Panc1 (cell line): ENCODE measurements around the gene MAGI2. TPM values are rescaled to one million over a fixed set of nuclear protein-coding genes. Genes with fewer than 3 reads are reported as not detected.

Source experiments
- ATAC-seq: fragments of 200-7000 bp; cut with Tn5 transposase; 2 replicates; pipeline ENCODE4 v1.9.1; 2020; ENCODE audit warnings: mild to moderate bottlenecking, moderate library complexity
- BruUV-seq: library from RNA; stranded (reverse); fragments of 400-500 nt; replicated peaks from 2 replicates; lab custom pipeline; 2021; lab: Mats Ljungman, UMichigan
- CTCF ChIA-PET: fragments of 300-600 bp; sonication (Branson Sonifier 250); formaldehyde crosslinking; loops from one replicate; lab custom pipeline; 2022; ENCODE audit warnings: antibody characterized with exemption; lab: Charles Lee
- POLR2A ChIA-PET: fragments of 300-600 bp; sonication (Branson Sonifier 250); formaldehyde crosslinking; loops from one replicate; lab custom pipeline; 2022; ENCODE audit warnings: antibody characterized with exemption; lab: Charles Lee
- DNase-seq: peaks from one replicate; pipeline ENCODE4 v3.0.0-alpha.2; 2010; ENCODE audit warnings: low read depth, low spot score
- H3K27ac ChIP-seq: 2 replicates; pipeline ENCODE4 v1.5.1; 2011; ENCODE audit warnings: mild to moderate bottlenecking, low read length, inconsistent platforms
- H3K27me3 ChIP-seq: fragments of 200-500 bp; sonication (Bioruptor generic); 2 replicates; pipeline ENCODE4 v1.6.0; 2014; ENCODE audit warnings: low read length, inconsistent platforms; ENCODE audit not compliant: control insufficient read depth, insufficient read depth
- H3K36me3 ChIP-seq: fragments of 200-500 bp; sonication (Bioruptor generic); 2 replicates; pipeline ENCODE4 v1.5.1; 2014; ENCODE audit warnings: inconsistent platforms, mild to moderate bottlenecking, low read length, moderate library complexity; ENCODE audit not compliant: control insufficient read depth, insufficient read depth
- H3K4me1 ChIP-seq: 2 replicates; pipeline ENCODE4 v1.5.1; 2011; ENCODE audit warnings: inconsistent platforms, mild to moderate bottlenecking, low read length, moderate library complexity; ENCODE audit not compliant: control insufficient read depth, insufficient read depth
- H3K4me3 ChIP-seq, 2 experiments: 2 replicates each; pipeline ENCODE4 v1.5.1; 2011 to 2012; ENCODE audit warnings: low read depth in 2 of 2, low read length in 2 of 2, mild to moderate bottlenecking in 2 of 2, inconsistent platforms in 1 of 2, moderate library complexity in 1 of 2
- H3K9me3 ChIP-seq: fragments of 200-500 bp; sonication (Bioruptor generic); 2 replicates; pipeline ENCODE4 v1.5.1; 2014; ENCODE audit warnings: low read depth, mild to moderate bottlenecking, inconsistent platforms, low read length, moderate library complexity; ENCODE audit not compliant: control insufficient read depth, insufficient read depth
- CTCF ChIP-seq: fragments of 450-650 bp; IDR thresholded peaks from 2 replicates; pipeline ENCODE4 v1.5.1; 2017; ENCODE audit warnings: mild to moderate bottlenecking
- POLR2AphosphoS5 ChIP-seq: IDR thresholded peaks from 2 replicates; pipeline ENCODE4 v1.6.1; 2012; ENCODE audit warnings: mild to moderate bottlenecking, low read depth, low read length, moderate library complexity
- in situ Hi-C: cut with HindIII; loops from 2 replicates; pipeline ENCODE4 v1.10.0; 2016; ENCODE audit warnings: low sequenced_read_pairs, low pct_unique_long_range_greater_than_20kb
- intact Hi-C: fragments of 100-400 bp; cut with micrococcal nuclease; formaldehyde crosslinking; loops from one replicate; pipeline ENCODE4 v1.10.0; 2022; ENCODE audit not compliant: unreplicated experiment
- total RNA-seq: library from RNA; stranded (reverse); gene quantifications from one replicate; pipeline ENCODE4 v1.2.1, GENCODE V29; 2021; ENCODE audit not compliant: unreplicated experiment
- TF ChIP-seq, protein P1 (sequence below), 2 experiments: IDR thresholded peaks; 2 replicates each; pipeline ENCODE4 v1.6.1; 2011 to 2012; ENCODE audit warnings: low read depth in 2 of 2, control low read depth in 1 of 2, low read length in 1 of 2, mild to moderate bottlenecking in 1 of 2, moderate library complexity in 1 of 2; ENCODE audit not compliant: insufficient read depth in 1 of 2

The MAGI2 gene
- total RNA-seq, 1 experiment from 2014 or later, result 5.4 TPM

DNA sequence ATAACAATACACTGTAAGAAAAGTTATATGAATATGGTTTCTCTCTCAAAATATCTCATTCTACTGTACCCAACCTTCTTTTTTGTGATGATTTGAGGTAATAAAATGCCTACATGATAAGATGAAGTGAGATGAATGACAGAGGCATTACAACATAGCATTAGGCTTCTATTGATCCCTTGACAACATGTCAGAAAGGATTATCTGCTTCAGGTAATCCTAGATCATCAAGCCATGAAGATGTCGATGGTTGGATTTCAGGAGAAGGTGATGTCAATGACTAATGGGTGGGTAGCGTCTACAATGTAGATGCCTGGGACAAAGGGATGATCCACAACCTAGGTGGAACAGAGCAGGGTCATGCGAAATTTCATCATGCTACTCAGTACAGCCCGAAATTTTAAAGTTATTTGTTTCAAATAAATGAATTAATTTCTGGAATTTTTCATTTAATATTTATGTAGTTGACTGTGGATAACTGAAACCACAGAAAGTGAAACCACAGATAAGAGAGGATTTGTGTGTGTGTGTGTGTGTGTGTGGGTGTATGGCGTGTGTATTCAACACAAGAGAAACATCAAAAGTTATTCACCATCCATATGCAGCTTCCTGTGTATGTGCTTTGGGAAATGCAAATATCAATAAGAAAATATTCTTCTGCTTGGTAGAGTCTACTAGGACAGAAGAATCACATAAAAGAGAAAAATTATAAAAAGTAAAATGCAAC is 77.0 kb downstream of the MAGI2 start:
- Histone ChIP-seq H3K9me3 (no peaks in the 10 kb centered on the region), H3K4me1 (no peaks in the 10 kb centered on the region), H3K4me3 (no peak overlapping the region), H3K36me3 (no peaks in the 10 kb centered on the region), H3K27ac (peak overlapping the region; percentile 54; the same call in 1 of the 2 replicates), H3K27me3 (no peaks in the 10 kb centered on the region)
- no peak for ATAC-seq
- ChIA-PET CTCF (interaction anchor here (0.7 kb wide), 1 partner anchor 74 kb away, joined by 5 read pairs; no protein-coding TSS in a partner anchor), POLR2A (no interaction called here)
- no peak for DNase-seq
- intact Hi-C loops (no loop called here), in situ Hi-C loops (no loop called here)
- no TSS peak for BruUV-seq
- TF ChIP-seq POLR2AphosphoS5, result no peak
- TF ChIP-seq, protein P1, sequence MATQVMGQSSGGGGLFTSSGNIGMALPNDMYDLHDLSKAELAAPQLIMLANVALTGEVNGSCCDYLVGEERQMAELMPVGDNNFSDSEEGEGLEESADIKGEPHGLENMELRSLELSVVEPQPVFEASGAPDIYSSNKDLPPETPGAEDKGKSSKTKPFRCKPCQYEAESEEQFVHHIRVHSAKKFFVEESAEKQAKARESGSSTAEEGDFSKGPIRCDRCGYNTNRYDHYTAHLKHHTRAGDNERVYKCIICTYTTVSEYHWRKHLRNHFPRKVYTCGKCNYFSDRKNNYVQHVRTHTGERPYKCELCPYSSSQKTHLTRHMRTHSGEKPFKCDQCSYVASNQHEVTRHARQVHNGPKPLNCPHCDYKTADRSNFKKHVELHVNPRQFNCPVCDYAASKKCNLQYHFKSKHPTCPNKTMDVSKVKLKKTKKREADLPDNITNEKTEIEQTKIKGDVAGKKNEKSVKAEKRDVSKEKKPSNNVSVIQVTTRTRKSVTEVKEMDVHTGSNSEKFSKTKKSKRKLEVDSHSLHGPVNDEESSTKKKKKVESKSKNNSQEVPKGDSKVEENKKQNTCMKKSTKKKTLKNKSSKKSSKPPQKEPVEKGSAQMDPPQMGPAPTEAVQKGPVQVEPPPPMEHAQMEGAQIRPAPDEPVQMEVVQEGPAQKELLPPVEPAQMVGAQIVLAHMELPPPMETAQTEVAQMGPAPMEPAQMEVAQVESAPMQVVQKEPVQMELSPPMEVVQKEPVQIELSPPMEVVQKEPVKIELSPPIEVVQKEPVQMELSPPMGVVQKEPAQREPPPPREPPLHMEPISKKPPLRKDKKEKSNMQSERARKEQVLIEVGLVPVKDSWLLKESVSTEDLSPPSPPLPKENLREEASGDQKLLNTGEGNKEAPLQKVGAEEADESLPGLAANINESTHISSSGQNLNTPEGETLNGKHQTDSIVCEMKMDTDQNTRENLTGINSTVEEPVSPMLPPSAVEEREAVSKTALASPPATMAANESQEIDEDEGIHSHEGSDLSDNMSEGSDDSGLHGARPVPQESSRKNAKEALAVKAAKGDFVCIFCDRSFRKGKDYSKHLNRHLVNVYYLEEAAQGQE (IDR thresholded peaks at IDR 0.05; ENCODE audit: insufficient read depth in 1 of 2, low read depth in 2 of 2, low read length in 1 of 2), result no peak

- DNase-seq, result no peak
- no TSS peak for BruUV-seq
- ATAC-seq, result no peak
- Histone ChIP-seq H3K4me1 (peaks cover 4% of the 10 kb centered on the region; the same call in 1 of the 2 replicates), H3K4me3 (no peak overlapping the region), H3K27me3 (no peaks in the 10 kb centered on the region), H3K27ac (peak overlapping the region; percentile 29; the same call in 1 of the 2 replicates), H3K9me3 (peaks cover 5% of the 10 kb centered on the region; the same call in 1 of the 2 replicates), H3K36me3 (no peaks in the 10 kb centered on the region)
- intact Hi-C loops, result no loop called here
- no peak for TF ChIP-seq POLR2AphosphoS5
- TF ChIP-seq CTCF, result peak; percentile 41
- CTCF ChIA-PET, result interaction anchor here (0.5 kb wide), 1 partner anchor 14 kb away, joined by 3 read pairs; no protein-coding TSS in a partner anchor
- POLR2A ChIA-PET, result no interaction called here
- in situ Hi-C loops, result no loop called here
Measured at GRCh38 chr7:79361214-79361613, 92.3 kb downstream of the MAGI2 start.

DNA sequence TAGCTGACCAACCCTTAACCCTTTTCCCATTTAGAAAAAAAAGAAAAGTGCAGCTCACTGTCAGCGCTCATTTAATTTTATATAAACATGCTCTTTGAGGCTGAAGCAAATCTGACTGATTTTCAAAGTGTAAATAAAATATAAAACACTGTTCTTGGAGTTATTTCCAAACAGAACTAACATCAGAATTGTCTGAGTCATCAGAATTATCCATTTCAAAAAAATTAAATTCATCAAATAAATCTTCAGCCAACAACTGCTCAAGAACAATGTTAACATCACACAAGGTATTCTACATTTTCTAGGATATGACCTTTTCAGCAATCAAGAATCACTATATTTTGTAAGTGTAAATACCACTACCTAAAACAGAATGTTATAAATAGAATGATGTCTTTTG is 93.6 kb downstream of the MAGI2 start:
- DNase-seq, result no peak
- Histone ChIP-seq H3K36me3 (no peaks in the 10 kb centered on the region), H3K27ac (no peak overlapping the region; the same call in 1 of the 2 replicates), H3K9me3 (peaks cover 5% of the 10 kb centered on the region; the same call in 1 of the 2 replicates), H3K4me3 (no peak overlapping the region), H3K4me1 (peaks cover 9% of the 10 kb centered on the region; the same call in 1 of the 2 replicates), H3K27me3 (no peaks in the 10 kb centered on the region)
- BruUV-seq, result no TSS peak
- in situ Hi-C loops (no loop called here), intact Hi-C loops (no loop called here)
- ChIA-PET POLR2A (no interaction called here), CTCF (no interaction called here)
- no peak for TF ChIP-seq POLR2AphosphoS5
- no peak for TF ChIP-seq CTCF
- TF ChIP-seq, protein P1 (IDR thresholded peaks at IDR 0.05; ENCODE audit: insufficient read depth in 1 of 2, low read depth in 2 of 2, low read length in 1 of 2), result no peak
- no peak for ATAC-seq
